Measurements from ENCODE around the gene ACAA2. TPM values are rescaled to one million over a fixed set of nuclear protein-coding genes. Genes with fewer than 3 reads are reported as not detected.

ACAA2 gene
- total RNA-seq, 1 donor from 2014 or later = 109 TPM

- Mint-ChIP-seq H3K9me3 (ENCODE audit: unreplicated experiment) (peaks cover 19% of the 10 kb centered on the region), H3K4me1 (ENCODE audit: low read depth, unreplicated experiment) (peaks cover 29% of the 10 kb centered on the region), H3K27ac (ENCODE audit: unreplicated experiment) (no peak overlapping the region), H3K36me3 (ENCODE audit: unreplicated experiment) (no peaks in the 10 kb centered on the region), H3K4me3 (ENCODE audit: unreplicated experiment) (no peak overlapping the region), H3K27me3 (ENCODE audit: unreplicated experiment) (peaks cover 21% of the 10 kb centered on the region)
- no peak for DNase-seq
- TF ChIP-seq, protein P1, sequence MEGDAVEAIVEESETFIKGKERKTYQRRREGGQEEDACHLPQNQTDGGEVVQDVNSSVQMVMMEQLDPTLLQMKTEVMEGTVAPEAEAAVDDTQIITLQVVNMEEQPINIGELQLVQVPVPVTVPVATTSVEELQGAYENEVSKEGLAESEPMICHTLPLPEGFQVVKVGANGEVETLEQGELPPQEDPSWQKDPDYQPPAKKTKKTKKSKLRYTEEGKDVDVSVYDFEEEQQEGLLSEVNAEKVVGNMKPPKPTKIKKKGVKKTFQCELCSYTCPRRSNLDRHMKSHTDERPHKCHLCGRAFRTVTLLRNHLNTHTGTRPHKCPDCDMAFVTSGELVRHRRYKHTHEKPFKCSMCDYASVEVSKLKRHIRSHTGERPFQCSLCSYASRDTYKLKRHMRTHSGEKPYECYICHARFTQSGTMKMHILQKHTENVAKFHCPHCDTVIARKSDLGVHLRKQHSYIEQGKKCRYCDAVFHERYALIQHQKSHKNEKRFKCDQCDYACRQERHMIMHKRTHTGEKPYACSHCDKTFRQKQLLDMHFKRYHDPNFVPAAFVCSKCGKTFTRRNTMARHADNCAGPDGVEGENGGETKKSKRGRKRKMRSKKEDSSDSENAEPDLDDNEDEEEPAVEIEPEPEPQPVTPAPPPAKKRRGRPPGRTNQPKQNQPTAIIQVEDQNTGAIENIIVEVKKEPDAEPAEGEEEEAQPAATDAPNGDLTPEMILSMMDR (IDR thresholded peaks at IDR 0.05; ENCODE audit: partially characterized antibody, unreplicated experiment) = no peak
Observed at GRCh38 chr18:49762191-49763077, 50.9 kb downstream of the ACAA2 start.

DNA sequence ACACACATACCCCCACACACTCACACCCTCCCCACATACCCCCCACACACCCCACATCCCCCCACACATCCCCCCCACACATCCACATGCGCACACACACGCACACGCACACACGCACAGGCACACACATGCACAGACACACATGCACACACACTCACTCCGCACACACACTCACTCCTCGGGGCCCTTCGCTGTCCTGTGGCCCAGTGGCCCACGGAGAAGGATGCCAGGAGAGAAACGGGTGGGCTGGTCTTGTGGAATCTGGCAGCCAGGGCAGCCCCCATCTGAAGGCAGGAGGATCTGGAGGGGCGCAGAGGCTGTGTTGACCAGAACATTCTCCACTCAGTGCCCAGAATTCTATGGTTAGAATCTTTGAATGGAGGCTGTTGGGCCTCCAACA is 51.6 kb downstream of the ACAA2 start:
- no peak for DNase-seq
- peaks cover 19% of the 10 kb centered on the region for H3K9me3 Mint-ChIP-seq (ENCODE audit: unreplicated experiment)
- H3K27ac Mint-ChIP-seq (ENCODE audit: unreplicated experiment) = no peak overlapping the region
- TF ChIP-seq, protein P1 (IDR thresholded peaks at IDR 0.05; ENCODE audit: partially characterized antibody, unreplicated experiment) = no peak
- H3K4me1 Mint-ChIP-seq (ENCODE audit: low read depth, unreplicated experiment) = peaks cover 22% of the 10 kb centered on the region
- no peak overlapping the region for H3K4me3 Mint-ChIP-seq (ENCODE audit: unreplicated experiment)
- H3K36me3 Mint-ChIP-seq (ENCODE audit: unreplicated experiment) = no peaks in the 10 kb centered on the region
- peaks cover 16% of the 10 kb centered on the region for H3K27me3 Mint-ChIP-seq (ENCODE audit: unreplicated experiment)

- Mint-ChIP-seq H3K4me3 (ENCODE audit: unreplicated experiment) (peak overlapping the region; percentile 73), H3K27ac (ENCODE audit: unreplicated experiment) (peak overlapping the region; percentile 85), H3K4me1 (ENCODE audit: low read depth, unreplicated experiment) (peaks cover 12% of the 10 kb centered on the region), H3K9me3 (ENCODE audit: unreplicated experiment) (peaks cover 11% of the 10 kb centered on the region), H3K27me3 (ENCODE audit: unreplicated experiment) (peaks cover 12% of the 10 kb centered on the region), H3K36me3 (ENCODE audit: unreplicated experiment) (no peaks in the 10 kb centered on the region)
- no peak for DNase-seq
- TF ChIP-seq, protein P1 (IDR thresholded peaks at IDR 0.05; ENCODE audit: partially characterized antibody, unreplicated experiment) = no peak
Observed at GRCh38 chr18:49758263-49758610, 55.1 kb downstream of the ACAA2 start.

DNA sequence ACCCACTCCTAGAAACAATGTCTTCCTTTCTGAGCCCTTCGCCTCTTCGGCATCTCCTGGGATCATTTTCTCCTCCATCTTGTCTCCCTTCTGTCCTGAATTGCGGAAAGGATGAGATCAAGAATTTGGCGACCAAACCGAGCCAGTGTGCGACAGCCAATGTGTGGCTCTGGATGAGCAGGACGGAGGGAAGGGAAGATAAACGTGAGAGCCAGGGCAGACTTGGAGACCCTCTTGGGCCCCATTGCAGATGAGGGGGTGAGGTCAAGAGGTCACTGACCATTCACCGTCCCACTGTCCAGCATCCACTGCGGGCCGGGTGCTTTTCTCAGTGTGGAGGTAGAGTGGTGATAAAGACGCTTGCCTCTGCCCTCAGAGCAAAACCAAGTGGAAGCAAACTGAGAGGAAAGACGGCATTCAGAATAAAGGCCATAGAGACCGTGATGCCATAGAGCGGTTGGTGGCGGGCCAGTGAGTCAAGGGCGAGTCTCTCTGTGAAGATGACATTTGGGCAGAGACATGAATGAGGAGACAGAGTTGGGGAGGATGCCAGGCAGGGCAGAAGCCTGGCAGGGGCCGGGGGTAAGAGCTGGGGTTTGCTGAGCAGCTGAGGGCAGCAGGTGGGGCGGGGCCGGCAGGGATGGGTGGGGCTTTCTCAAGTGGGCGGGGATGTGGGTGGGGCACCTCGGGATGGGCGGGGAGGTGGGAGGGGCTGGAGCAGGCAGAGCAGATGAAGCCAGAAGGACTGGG is 55.6 kb downstream of the ACAA2 start:
- Mint-ChIP-seq H3K27ac (ENCODE audit: unreplicated experiment) (peak overlapping the region; percentile 85), H3K9me3 (ENCODE audit: unreplicated experiment) (peaks cover 11% of the 10 kb centered on the region), H3K36me3 (ENCODE audit: unreplicated experiment) (no peaks in the 10 kb centered on the region)

More for the DNA sequence above, 55.6 kb downstream of the ACAA2 start:
- H3K4me3 Mint-ChIP-seq (ENCODE audit: unreplicated experiment) = peak overlapping the region; percentile 73
- TF ChIP-seq, protein P1 (IDR thresholded peaks at IDR 0.05; ENCODE audit: partially characterized antibody, unreplicated experiment) = no peak
- peaks cover 12% of the 10 kb centered on the region for H3K4me1 Mint-ChIP-seq (ENCODE audit: low read depth, unreplicated experiment)
- peak; percentile 39 for DNase-seq
- H3K27me3 Mint-ChIP-seq (ENCODE audit: unreplicated experiment) = peaks cover 10% of the 10 kb centered on the region

Measured in glutamatergic neuron (in vitro differentiated cells).